K562 (cell line): ENCODE results near the gene ELOVL5. TPM values are rescaled to one million over a fixed set of nuclear protein-coding genes. Genes with fewer than 3 reads are reported as not detected.

ENCODE experiments used
- ATAC-seq: fragments of 200-7000 bp; cut with Tn5 transposase; 3 replicates; pipeline ENCODE4 v1.9.1; 2020; ENCODE audit warnings: moderate library complexity
- BruUV-seq: library from RNA; stranded (reverse); fragments of 400-500 nt; replicated peaks from 2 replicates; lab custom pipeline; 2021; lab: Mats Ljungman, UMichigan
- CTCF ChIA-PET: fragments of 300-600 bp; formaldehyde crosslinking; extraction: SDS; loops from one replicate; lab custom pipeline; 2021; ENCODE audit warnings: low intra/inter-chr PET ratio; lab: Yijun Ruan, JAX
- POLR2A ChIA-PET: fragments of 300-600, 350-650 bp; sonication (Branson Sonifier 250); formaldehyde crosslinking; extraction: SDS; loops from one replicate; lab custom pipeline; 2021; ENCODE audit warnings: antibody characterized with exemption, inconsistent platforms; lab: Yijun Ruan, JAX
- DNase-seq, 4 experiments: peaks; one replicate each; pipeline versions ENCODE4 v3.0.0 to v3.0.0-alpha.2; 2011 to 2018; ENCODE audit warnings: low spot score in 3 of 4, mixed read lengths in 3 of 4; ENCODE audit errors: extremely low read depth in 1 of 4
- FAIRE-seq: peaks from 2 replicates; lab custom pipeline; 2011; peaks lifted over from hg19 to GRCh38; lab: Jason Lieb, UNC
- H2AFZ ChIP-seq: 2 replicates; pipeline ENCODE4 v1.6.0; 2011; ENCODE audit warnings: low read depth, low read length, control low read depth, inconsistent platforms
- H3K27ac ChIP-seq: fragments of 200-600 bp; 3 replicates; pipeline ENCODE4 v1.8.0; 2011; ENCODE audit warnings: low read depth, mild to moderate bottlenecking, control low read depth, inconsistent platforms, low read length, moderate library complexity, mixed read lengths; ENCODE audit errors: extremely low read depth
- H3K27me3 ChIP-seq, 2 experiments: fragments of 300-600 bp in 1 of 2; 2 replicates in 1 of 2; 3 replicates in 1 of 2; pipeline versions ENCODE4 v1.6.0 to v1.8.0; 2011; ENCODE audit warnings: inconsistent platforms in 2 of 2, low read length in 2 of 2, mild to moderate bottlenecking in 1 of 2, mixed read lengths in 1 of 2, moderate library complexity in 1 of 2; ENCODE audit not compliant: control insufficient read depth in 2 of 2, insufficient read depth in 2 of 2
- H3K36me3 ChIP-seq: fragments of 300-600 bp; 3 replicates; pipeline ENCODE4 v1.8.0; 2011; ENCODE audit warnings: mild to moderate bottlenecking, low read length, inconsistent platforms; ENCODE audit not compliant: control insufficient read depth, insufficient read depth
- H3K4me1 ChIP-seq, 2 experiments: fragments of 200-600 bp in 1 of 2; replicated peaks in 1 of 2; 2 replicates in 1 of 2; 3 replicates in 1 of 2; pipeline versions ENCODE4 v1.5.1 to v1.8.0; 2011; ENCODE audit warnings: inconsistent platforms in 2 of 2, low read length in 2 of 2, mild to moderate bottlenecking in 1 of 2, mixed read lengths in 1 of 2, moderate library complexity in 1 of 2; ENCODE audit not compliant: control insufficient read depth in 2 of 2, insufficient read depth in 2 of 2
- H3K4me2 ChIP-seq: 2 replicates; pipeline ENCODE4 v1.6.1; 2011; ENCODE audit warnings: low read length, control low read depth, inconsistent platforms, mixed read lengths; ENCODE audit not compliant: insufficient read depth
- H3K4me3 ChIP-seq: fragments of 200-600 bp; sonication (generic), shearing (Covaris generic); 2 replicates; pipeline ENCODE4 v1.5.1; 2016; ENCODE audit warnings: control low read depth, inconsistent platforms
- H3K79me2 ChIP-seq: fragments of 200-600 bp; 3 replicates; pipeline ENCODE4 v1.8.0; 2011; ENCODE audit warnings: low read length, inconsistent platforms; ENCODE audit not compliant: control insufficient read depth, insufficient read depth
- H3K9ac ChIP-seq, 2 experiments: 2 replicates each; pipeline versions ENCODE4 v1.6.0 to v1.6.1; 2011; ENCODE audit warnings: low read depth in 2 of 2, low read length in 2 of 2, control low read depth in 1 of 2, inconsistent platforms in 1 of 2, mild to moderate bottlenecking in 1 of 2, mixed read lengths in 1 of 2; ENCODE audit not compliant: insufficient read depth in 1 of 2
- H3K9me1 ChIP-seq: one replicate; pipeline ENCODE4 v1.6.0; 2011; ENCODE audit warnings: inconsistent platforms, mild to moderate bottlenecking, low read length, moderate library complexity; ENCODE audit not compliant: control insufficient read depth, insufficient read depth
- H3K9me3 ChIP-seq: replicated peaks from 2 replicates; pipeline ENCODE4 v1.5.1; 2011; ENCODE audit warnings: low read depth, low read length, inconsistent platforms; ENCODE audit not compliant: control insufficient read depth, insufficient read depth
- H4K20me1 ChIP-seq: replicated peaks from 2 replicates; pipeline ENCODE4 v1.6.1; 2011; ENCODE audit warnings: low read length, inconsistent platforms, mixed read lengths; ENCODE audit not compliant: control insufficient read depth, insufficient read depth
- CCNT2 ChIP-seq: IDR thresholded peaks from 2 replicates; pipeline ENCODE4 v1.6.1; 2011; ENCODE audit warnings: borderline replicate concordance, low read depth, mild to moderate bottlenecking, moderate library complexity, mixed read lengths, low read length; ENCODE audit not compliant: insufficient read length; ENCODE audit errors: extremely low read depth
- CSDE1 ChIP-seq, 2 experiments: fragments of 450-650 bp; IDR thresholded peaks; 2 replicates each; pipeline ENCODE4 v1.6.1; 2016; ENCODE audit warnings: mild to moderate bottlenecking in 1 of 2
- HEY1 ChIP-seq: fragments of 250-450 bp; sonication (Bioruptor Pico); IDR thresholded peaks from 2 replicates; pipeline ENCODE4 v1.5.0; 2020; ENCODE audit warnings: mild to moderate bottlenecking, moderate library complexity, borderline replicate concordance
- OTX1 ChIP-seq: fragments of 450-650 bp; formaldehyde crosslinking; IDR thresholded peaks from 2 replicates; pipeline ENCODE4 v1.4.0; 2022; ENCODE audit warnings: mild to moderate bottlenecking
- POU5F1 ChIP-seq: fragments of 150-350 bp; IDR thresholded peaks from 2 replicates; pipeline ENCODE4 v1.6.1; 2014; ENCODE audit warnings: borderline replicate concordance, low read length, low read depth, mild to moderate bottlenecking; ENCODE audit not compliant: partially characterized antibody
- RBM34 ChIP-seq: fragments of 200-400 bp; formaldehyde crosslinking; IDR thresholded peaks from 2 replicates; pipeline ENCODE4 v1.6.1; 2018; ENCODE audit warnings: low read length, borderline replicate concordance; ENCODE audit not compliant: insufficient read depth
- RCOR1 ChIP-seq, 2 experiments: IDR thresholded peaks; 2 replicates each; pipeline ENCODE4 v1.6.1; 2012; ENCODE audit warnings: low read depth in 2 of 2, low read length in 2 of 2, borderline replicate concordance in 1 of 2, improper control_type of control experiment in 1 of 2
- SPI1 ChIP-seq: IDR thresholded peaks from 2 replicates; pipeline ENCODE4 v1.6.1; 2011; ENCODE audit warnings: low read depth, low read length, control low read depth, borderline replicate concordance
- ZNF324 ChIP-seq: fragments of 250-450 bp; sonication (Bioruptor Pico); IDR thresholded peaks from 2 replicates; pipeline ENCODE4 v1.4.0; 2020; ENCODE audit warnings: mild to moderate bottlenecking
- WGBS: fragments of 100-300 bp; shearing (Covaris generic); methylation state at CpG from one replicate; pipeline ENCODE4 v1.1.6; 2016; ENCODE audit warnings: low coverage, mixed read lengths; ENCODE audit not compliant: insufficient coverage; ENCODE audit errors: missing lambda C conversion rate; 5-methylcytosine and 5-hydroxymethylcytosine counted together
- in situ Hi-C: fragments of 300-500 bp; cut with MboI; formaldehyde crosslinking; loops from 4 replicates; pipeline ENCODE4 v1.15.0; 2018; ENCODE audit warnings: inconsistent platforms, mixed read lengths
- intact Hi-C: fragments of 100-400 bp; cut with micrococcal nuclease; formaldehyde crosslinking; loops from 2 replicates; pipeline ENCODE4 v1.14.2; 2022
- polyA plus RNA-seq, 8 experiments: library from polyadenylated mRNA; depleted of rRNA in 4 of 8; stranded (reverse) in 5 of 8; unstranded in 3 of 8; fragments of >200 nt; fragmentation: Nextera tagmentation in 2 of 8; fragmentation: Illumina TruSeq in 1 of 8; extraction: Ambion mirVana in 2 of 8; extraction: Trizol in 1 of 8; gene quantifications; 2 replicates each; pipeline versions ENCODE4 v1.2.1 to v1.2.3, GENCODE V29; 2011 to 2014; ENCODE audit warnings: inconsistent platforms in 1 of 8, missing spikeins in 1 of 8
- total RNA-seq, 7 experiments: library from RNA; depleted of rRNA in 6 of 7; stranded (reverse); fragments of >200 nt in 6 of 7; fragmentation: Illumina TruSeq in 2 of 7; extraction: Trizol in 2 of 7; gene quantifications; 2 replicates each; pipeline versions ENCODE4 v1.2.1 to v1.2.3, GENCODE V29; 2011 to 2021; ENCODE audit warnings: low replicate concordance in 1 of 7
- TF ChIP-seq, protein P1 (sequence below): IDR thresholded peaks from 2 replicates; pipeline ENCODE4 v1.6.1; 2011; ENCODE audit warnings: borderline replicate concordance, low read depth, mild to moderate bottlenecking, moderate library complexity, low read length; ENCODE audit not compliant: insufficient read depth, poor library complexity, severe bottlenecking
- TF ChIP-seq, protein P2 (sequence below): fragments of 250-450 bp; sonication (Bioruptor Pico); IDR thresholded peaks from 2 replicates; pipeline ENCODE4 v1.5.0; 2020; ENCODE audit warnings: mild to moderate bottlenecking, borderline replicate concordance

The ELOVL5 gene
- total and polyA plus RNA-seq, 9 of the 15 experiments (the other 6 are each of a cell fraction or from before 2014, with no cell fraction given) = 70.6 to 245 (median 132) TPM

DNA sequence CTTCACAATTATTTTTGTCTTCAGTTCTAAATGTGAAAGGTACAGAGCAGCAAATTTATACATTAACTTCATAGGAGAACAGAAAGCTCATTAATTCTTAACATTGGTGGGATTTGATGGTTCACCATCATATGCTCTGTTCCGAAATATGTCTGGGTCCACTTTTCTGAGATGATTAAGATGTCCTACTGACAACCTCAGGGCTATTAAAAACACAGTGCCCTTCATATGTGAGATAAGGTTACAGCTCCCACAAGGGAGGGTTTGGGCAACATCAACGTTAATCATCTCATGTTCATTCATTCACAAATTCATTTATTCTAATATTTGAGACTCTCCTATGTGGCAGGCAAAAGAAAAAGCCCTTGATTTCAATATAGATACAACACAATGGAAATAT, 91.2 kb downstream of the ELOVL5 start (continued):
- TF ChIP-seq, protein P1, sequence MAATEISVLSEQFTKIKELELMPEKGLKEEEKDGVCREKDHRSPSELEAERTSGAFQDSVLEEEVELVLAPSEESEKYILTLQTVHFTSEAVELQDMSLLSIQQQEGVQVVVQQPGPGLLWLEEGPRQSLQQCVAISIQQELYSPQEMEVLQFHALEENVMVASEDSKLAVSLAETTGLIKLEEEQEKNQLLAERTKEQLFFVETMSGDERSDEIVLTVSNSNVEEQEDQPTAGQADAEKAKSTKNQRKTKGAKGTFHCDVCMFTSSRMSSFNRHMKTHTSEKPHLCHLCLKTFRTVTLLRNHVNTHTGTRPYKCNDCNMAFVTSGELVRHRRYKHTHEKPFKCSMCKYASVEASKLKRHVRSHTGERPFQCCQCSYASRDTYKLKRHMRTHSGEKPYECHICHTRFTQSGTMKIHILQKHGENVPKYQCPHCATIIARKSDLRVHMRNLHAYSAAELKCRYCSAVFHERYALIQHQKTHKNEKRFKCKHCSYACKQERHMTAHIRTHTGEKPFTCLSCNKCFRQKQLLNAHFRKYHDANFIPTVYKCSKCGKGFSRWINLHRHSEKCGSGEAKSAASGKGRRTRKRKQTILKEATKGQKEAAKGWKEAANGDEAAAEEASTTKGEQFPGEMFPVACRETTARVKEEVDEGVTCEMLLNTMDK = no peak
- TF ChIP-seq OTX1 (CRISPR knock-in tag) = no peak

GRCh38 chr6:53257001-53257400, 91.7 kb downstream of the ELOVL5 start:
- DNase-seq (no peak), ATAC-seq (no peak), FAIRE-seq (no peak)
- intact Hi-C loops = no loop called here
- in situ Hi-C loops = no loop called here
- H3K4me2 ChIP-seq = no peak overlapping the region
- H3K4me1 ChIP-seq = no peaks in the 10 kb centered on the region
- no peaks in the 10 kb centered on the region for H3K9me3 ChIP-seq
- H3K27me3 ChIP-seq = no peaks in the 10 kb centered on the region
- no peak overlapping the region for H3K9ac ChIP-seq
- ChIA-PET POLR2A (interaction anchor here (0.6 to 0.7 kb wide), 2 partner anchors 15 to 36 kb away, joined by 3 read pairs; no protein-coding TSS in a partner anchor), CTCF (no interaction called here)
- 75% methylated on average over 2 of the region's 3 CpGs for WGBS
- H4K20me1 ChIP-seq = no peaks in the 10 kb centered on the region
- no peak overlapping the region for H3K4me3 ChIP-seq
- no peak overlapping the region for H3K27ac ChIP-seq
- no peaks in the 10 kb centered on the region for H3K9me1 ChIP-seq
- peaks cover 50% of the 10 kb centered on the region; the same call in 2 of the 3 replicates for H3K36me3 ChIP-seq
- TF ChIP-seq, protein P2, sequence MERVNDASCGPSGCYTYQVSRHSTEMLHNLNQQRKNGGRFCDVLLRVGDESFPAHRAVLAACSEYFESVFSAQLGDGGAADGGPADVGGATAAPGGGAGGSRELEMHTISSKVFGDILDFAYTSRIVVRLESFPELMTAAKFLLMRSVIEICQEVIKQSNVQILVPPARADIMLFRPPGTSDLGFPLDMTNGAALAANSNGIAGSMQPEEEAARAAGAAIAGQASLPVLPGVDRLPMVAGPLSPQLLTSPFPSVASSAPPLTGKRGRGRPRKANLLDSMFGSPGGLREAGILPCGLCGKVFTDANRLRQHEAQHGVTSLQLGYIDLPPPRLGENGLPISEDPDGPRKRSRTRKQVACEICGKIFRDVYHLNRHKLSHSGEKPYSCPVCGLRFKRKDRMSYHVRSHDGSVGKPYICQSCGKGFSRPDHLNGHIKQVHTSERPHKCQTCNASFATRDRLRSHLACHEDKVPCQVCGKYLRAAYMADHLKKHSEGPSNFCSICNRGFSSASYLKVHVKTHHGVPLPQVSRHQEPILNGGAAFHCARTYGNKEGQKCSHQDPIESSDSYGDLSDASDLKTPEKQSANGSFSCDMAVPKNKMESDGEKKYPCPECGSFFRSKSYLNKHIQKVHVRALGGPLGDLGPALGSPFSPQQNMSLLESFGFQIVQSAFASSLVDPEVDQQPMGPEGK = no peak
- TF ChIP-seq SPI1 = no peak
- no peak for TF ChIP-seq POU5F1
- TF ChIP-seq RCOR1 (IDR thresholded peaks at IDR 0.05; ENCODE audit: borderline replicate concordance in 1 of 2, low read depth in 2 of 2, low read length in 2 of 2) = no peak
- TF ChIP-seq ZNF324 (CRISPR knock-in tag) = no peak
- no peak for TF ChIP-seq HEY1
- TF ChIP-seq CCNT2 = no peak
- no peak for TF ChIP-seq RBM34
- TF ChIP-seq CSDE1 (IDR thresholded peaks at IDR 0.05) = no peak
- H2AFZ ChIP-seq = no peak overlapping the region
- no TSS peak for BruUV-seq
- no peaks in the 10 kb centered on the region for H3K79me2 ChIP-seq
